M059J (cell line): ENCODE measurements around the gene TOR1AIP2. TPM values are rescaled to one million over a fixed set of nuclear protein-coding genes. Genes with fewer than 3 reads are reported as not detected.

Experiments used
- DNase-seq: peaks from one replicate; pipeline ENCODE4 v3.0.0-alpha.2; 2012; ENCODE audit warnings: low read depth
- total RNA-seq: library from RNA; depleted of rRNA; stranded (reverse); fragments of >200 nt; shearing (Covaris generic); gene quantifications from 2 replicates; pipeline ENCODE4 v1.2.3, GENCODE V29; 2014; rRNA removed

TOR1AIP2 gene
- 70.5 and 94.3 TPM in 2 replicates for total RNA-seq

- peak; percentile 89 for DNase-seq
Observed at GRCh38 chr1:179877586-179878265, at the start of gene TOR1AIP2. Gene TOR1AIP2, minus strand, starts transcription at chr1:179877803. Its CDS starts 25,138 bp downstream, at chr1:179852665.

DNA sequence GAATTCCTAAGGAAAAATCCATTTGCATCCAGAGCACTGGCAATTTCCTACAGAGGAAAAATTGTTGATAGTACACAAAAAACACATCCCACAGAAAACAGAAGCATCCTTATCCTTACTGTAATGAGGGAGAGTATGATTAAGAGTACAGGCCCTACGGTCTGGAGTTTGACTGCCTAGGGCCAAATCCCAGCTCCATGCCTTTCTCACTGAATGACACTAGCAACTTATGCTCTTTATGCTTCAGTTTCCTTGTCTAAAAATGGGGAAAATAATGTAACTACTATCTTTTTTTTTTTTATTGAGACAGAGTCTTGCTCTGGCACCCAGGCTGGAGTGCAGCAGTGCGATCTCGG lies 49.2 kb upstream of the TOR1AIP2 start:
- DNase-seq: no peak

DNA sequence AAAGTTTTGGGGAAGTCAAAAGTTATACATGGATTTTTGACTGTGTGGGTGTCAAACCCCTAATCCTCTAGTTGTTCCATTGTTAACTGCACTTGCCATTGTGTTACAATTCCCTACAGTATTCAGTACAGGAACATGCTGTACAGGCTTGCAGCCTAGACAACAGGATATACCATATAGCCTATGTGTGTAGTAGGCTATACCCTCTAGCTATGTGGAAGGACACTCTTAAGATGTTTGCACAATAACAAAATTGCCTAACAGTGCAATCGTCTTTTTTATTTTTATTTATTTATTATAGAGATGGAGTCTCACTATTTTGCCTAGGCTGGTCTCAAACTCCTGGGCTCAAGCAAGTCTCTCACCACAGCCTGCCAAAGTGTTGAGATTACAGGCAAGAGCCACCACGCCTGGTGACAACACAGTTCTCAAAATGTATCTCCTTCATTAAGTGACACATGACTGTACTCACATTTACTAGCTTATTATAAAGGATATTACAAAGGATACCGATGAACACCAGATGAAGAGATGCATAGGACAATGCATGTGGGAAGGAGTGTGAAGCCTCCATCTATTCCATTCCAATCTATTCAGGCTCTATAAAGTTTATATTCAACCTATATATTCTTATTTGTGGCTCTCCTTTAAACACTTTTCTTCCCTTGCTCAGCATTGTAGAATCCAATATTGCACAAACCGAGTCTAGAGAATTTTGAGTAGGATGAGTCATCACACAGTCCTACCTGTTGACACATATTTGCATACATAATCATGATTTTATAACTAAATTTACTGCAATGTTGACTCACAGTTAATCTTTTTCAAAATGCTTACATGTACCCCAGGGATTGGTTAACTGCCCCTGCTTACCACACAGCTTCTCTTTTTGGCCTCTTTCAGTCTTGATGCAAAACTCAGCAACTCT lies 48.6 kb upstream of the TOR1AIP2 start:
- DNase-seq: peak; percentile 67

DNA sequence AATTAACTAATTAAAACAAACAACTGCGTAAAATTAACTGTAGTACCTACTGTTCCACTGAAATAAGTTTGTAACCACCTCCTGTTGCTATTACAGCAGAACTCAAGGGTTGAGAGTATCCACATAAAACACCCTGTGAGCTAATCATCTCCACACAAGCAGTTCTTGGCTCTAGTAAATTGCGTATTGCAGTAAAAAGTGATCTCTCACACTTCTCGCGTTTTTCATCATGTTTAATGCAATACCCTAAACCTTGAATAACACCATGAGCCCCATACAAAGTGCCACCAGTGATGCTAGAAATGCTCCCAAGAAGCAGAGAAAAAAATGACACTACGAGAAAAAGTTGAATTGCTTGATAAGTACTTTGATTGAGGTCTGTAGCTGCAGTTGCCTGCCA lies 47.7 kb upstream of the TOR1AIP2 start:
- no peak for DNase-seq

GRCh38 chr1:179924268-179924667 lies 46.7 kb upstream of the TOR1AIP2 start:
- no peak for DNase-seq

- DNase-seq: no peak
Observed at GRCh38 chr1:179923029-179923428, 45.4 kb upstream of the TOR1AIP2 start.

GRCh38 chr1:179921981-179922872 lies 44.6 kb upstream of the TOR1AIP2 start:
- DNase-seq: peak; percentile 43

DNA sequence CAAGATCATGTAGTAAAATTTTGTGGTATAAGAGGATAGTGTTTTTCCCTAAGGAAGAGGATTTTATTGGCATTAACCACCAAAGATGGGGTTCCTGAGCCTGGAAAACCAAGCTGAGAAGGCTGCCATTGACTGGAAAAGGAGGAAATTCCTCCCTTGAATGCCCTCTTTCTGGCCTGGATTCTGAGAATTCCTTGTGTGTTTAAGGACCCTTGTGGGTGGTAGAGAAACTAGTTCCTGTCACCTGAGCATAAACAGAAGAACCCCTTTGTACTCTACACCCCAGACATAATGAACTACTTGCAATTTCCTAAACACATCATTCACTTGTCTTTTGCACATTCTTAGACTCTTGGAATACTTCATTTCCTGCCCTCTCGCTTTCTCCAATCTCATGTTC lies 43.9 kb upstream of the TOR1AIP2 start:
- no peak for DNase-seq

- DNase-seq: no peak
Observed at GRCh38 chr1:179917601-179918429, 40.2 kb upstream of the TOR1AIP2 start.

DNA sequence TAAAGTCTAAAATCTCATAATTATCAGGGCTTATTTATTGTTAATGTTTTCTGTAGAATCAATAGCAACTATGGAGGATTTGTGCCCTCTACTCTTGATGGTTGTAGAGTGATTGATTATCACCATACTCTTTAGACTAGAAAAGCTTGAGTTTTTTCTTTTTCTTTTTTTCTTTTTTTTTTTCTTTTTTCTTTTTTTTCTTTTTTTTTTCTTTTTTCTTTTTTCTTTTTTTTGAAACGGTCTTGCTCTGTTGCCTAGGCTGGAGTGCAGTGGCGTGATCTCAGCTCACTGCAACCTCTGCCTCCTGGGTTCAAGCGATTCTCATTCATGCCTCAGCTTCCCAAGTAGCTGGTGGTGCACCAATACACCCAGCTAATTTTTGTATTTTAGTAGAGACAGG lies 34.2 kb upstream of the TOR1AIP2 start:
- DNase-seq: no peak

DNA sequence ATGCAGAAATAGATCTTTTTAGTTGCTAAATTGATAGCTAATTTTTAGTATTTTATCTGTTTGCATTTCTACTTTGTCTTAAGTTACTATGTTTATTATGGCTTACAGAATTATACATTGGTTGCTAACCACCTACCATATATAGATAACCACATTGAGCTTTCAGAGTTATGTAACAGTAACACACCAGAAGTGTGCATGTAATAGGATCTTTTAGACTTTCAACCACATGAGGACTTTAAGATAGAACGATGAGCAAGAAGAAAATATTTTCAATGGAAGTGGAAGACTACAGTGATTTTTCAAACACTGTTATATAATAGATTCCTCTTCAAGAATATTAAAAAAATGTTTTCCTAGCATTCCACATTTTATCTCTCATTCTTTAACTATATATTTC lies 33.3 kb upstream of the TOR1AIP2 start:
- DNase-seq: no peak

GRCh38 chr1:179889589-179889988 lies 12.0 kb upstream of the TOR1AIP2 start:
- no peak for DNase-seq

- no peak for DNase-seq
Observed at GRCh38 chr1:179888071-179888470, 10.5 kb upstream of the TOR1AIP2 start.

DNA sequence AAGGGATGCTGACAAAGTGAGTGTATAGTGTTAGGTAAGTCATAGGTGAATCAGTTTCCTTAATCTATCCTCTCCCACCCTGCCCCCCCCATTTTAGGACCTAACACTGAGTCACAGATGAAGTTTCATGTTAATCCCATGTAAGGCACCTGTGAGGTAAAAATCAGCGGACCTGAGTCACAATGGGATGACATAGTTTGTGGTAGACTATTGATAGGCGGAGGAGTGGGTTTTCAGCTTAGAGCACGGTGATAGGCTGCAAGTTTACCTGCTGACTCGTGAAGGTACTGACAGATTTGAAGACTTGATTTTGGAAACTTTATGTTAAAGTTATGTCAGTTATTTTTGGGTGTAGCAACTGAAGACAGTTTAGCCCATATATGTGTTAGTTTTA lies 6.1 kb upstream of the TOR1AIP2 start:
- DNase-seq: peak; percentile 57

GRCh38 chr1:179883040-179883744 lies 5.6 kb upstream of the TOR1AIP2 start:
- no peak for DNase-seq

DNA sequence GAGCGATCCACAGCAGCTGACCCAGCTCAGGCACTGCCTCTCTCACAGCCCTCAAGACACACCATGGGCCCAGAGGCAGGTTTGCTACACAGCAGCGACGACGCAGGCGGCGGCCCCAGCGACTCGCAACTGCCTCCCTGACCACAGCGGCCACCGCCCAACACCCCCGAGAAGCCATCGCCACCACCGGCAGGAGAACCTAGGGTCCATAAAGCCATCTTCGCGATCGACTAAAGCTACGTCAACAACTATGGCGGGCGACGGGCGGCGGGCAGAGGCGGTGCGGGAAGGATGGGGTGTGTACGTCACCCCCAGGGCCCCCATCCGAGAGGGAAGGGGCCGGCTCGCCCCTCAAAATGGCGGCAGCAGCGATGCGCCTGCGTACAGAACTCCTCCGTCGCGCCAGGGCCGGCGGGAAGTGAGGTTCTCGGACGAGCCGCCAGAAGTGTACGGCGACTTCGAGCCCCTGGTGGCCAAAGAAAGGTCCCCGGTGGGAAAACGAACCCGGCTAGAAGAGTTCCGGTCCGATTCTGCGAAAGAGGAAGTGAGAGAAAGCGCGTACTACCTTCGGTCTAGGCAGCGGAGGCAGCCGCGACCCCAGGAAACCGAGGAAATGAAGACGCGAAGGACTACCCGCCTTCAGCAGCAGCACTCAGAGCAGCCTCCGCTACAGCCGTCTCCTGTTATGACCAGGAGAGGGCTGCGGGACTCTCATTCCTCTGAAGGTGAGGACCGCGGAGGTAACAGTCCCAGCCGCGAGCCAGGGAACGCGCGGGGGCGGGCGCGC lies 4.8 kb upstream of the TOR1AIP2 start, which contains the start of gene TOR1AIP1:
Gene TOR1AIP1 (plus strand): TSS at position 33 of the 787 bp plus-strand sequence. CDS start 218 bp downstream, at position 251.
- peak; percentile 97 for DNase-seq

DNA sequence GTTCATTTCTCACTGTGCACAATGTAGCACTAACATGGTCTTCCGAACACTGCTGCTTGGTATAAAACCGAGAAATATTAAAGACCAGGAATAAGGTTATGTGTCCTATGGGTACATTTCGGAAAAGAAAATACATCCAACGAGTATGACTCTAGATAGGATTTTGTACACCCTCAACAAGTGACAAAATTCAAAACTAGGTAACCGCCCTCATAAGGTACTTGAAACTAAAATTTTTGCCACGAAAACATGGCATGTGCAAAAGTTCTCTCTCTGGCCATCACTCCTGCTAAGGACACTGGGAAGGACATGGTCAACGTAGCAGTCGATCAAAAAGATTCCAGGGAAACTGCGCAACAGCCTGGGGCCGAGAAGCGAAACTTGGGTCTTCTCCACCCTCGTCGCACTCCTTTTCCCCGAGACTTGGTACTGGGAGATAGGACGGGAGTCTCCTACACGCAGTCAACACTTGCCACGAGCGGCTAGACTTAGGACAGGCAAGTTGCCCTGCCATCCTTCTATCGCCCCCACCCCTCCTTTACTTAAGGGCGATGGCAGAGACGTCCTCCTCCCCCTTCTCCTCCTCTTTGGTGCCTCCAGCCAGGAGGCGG lies 4.1 kb upstream of the TOR1AIP2 start:
- peak; percentile 92 for DNase-seq

DNA sequence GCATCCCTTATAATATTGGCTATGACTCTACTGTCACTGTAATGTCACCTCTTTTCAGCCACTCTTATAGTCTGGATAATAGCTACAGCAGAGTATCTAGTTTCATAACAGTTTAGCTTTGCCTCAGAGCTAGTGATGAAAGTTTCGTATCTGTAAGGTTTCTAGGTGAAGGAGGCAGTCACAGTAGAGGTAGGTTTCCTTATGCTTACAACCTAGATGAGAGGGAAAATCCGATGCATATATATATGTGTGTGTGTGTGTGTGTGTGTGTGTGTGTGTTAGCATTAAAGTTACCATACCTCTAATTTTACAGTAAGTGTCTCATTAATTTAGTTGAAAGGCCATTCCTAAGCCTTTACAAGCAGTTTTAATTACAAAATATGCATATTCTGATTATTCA lies 2.2 kb upstream of the TOR1AIP2 start:
- no peak for DNase-seq

GRCh38 chr1:179876300-179876715 lies 1.3 kb downstream of the TOR1AIP2 start:
- DNase-seq: peak; percentile 73
